Activated CD4-positive, alpha-beta T cell treated with anti-CD3 and anti-CD28 coated beads, Interleukin-2, amount 50 U/mL, for 16 hours (primary cell): Measurements from ENCODE around the gene OPRL1.
A peak's percentile ranks its signal among the peaks of the same experiment; 100 is the strongest.

Source experiments
- DNase-seq: peaks from one replicate; pipeline ENCODE4 v3.0.0-alpha.2; 2020

OPRL1 gene

GRCh38 chr20:64056889-64057627, 22.8 kb upstream of the OPRL1 start:
- no peak for DNase-seq

DNA sequence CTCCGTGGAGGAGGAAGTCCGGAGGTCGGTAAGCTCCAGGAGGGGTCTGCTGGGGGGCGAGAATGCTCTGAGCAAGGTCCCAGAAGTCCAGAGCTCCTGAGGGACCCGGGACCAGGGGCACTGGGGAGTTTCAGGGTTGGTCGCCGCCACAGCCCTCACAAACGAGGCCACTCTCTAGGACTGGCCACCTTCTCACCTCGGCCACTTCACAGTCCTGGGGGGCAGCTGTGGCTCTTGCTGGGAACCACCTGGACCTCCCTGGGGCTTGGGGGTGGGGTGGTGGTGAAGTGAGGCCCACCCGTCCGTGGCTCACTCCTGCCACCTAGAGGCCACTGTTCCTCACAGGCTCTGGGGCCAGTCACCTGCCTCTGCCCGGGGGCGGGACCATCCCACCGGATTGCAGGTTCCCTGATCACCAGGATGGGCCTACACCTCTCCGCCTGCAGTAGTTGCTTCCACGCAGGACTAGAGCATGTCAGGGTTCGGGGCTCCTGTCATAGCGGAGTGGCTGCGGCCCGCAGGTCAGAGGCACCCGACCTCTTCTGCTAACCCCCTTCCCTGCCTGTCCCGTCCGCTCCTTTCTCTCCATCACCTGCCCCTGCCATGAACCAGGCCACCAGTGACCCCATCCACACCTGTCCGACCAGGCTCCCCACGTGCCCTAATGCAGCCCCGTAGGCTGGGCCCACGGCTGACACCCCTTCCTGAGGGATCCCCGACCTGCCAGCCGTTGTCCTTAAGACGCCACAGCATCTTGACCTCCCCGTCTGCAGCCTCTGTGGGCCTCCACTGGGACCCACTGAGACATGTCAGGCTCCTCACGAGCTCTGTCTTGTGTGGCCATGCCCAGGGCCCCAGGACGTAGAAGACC, 22.0 kb upstream of the OPRL1 start:
- peak; percentile 81 for DNase-seq

DNA sequence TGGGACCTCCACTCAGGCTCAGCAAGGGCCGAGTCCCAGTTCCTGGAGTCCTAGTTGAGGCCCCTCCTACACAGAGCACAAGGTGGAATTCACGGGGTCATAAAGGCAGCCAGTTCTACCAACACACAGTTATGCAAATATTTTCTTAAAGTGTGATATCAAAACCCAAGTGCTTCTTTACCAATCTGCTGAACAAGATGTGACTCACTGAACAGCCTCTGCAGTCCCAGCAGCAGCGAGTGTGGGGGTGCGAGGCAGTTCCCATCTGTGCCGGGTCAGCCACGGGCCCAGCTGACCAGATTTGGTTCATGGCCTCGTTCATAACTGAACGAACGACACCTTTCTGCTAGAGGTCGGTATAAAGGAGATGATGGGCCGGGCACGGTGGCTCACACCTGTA, 21.3 kb upstream of the OPRL1 start:
- DNase-seq, result no peak

DNA sequence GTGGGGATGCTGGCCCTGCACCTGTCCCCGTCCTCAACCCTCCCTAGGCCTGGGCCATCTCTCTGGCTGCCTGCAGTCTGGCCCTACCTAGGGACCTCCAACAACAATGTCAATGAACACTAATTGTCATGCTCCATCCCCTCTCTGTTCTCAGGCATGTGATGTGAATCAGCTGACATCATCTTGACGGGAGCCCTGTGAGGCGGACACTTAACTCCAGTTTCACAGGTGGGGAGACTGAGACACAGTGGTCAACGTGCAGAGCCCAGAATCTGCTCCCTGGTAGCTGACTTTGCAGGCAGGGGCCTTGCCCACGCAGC, 17.6 kb upstream of the OPRL1 start:
- no peak for DNase-seq

DNA sequence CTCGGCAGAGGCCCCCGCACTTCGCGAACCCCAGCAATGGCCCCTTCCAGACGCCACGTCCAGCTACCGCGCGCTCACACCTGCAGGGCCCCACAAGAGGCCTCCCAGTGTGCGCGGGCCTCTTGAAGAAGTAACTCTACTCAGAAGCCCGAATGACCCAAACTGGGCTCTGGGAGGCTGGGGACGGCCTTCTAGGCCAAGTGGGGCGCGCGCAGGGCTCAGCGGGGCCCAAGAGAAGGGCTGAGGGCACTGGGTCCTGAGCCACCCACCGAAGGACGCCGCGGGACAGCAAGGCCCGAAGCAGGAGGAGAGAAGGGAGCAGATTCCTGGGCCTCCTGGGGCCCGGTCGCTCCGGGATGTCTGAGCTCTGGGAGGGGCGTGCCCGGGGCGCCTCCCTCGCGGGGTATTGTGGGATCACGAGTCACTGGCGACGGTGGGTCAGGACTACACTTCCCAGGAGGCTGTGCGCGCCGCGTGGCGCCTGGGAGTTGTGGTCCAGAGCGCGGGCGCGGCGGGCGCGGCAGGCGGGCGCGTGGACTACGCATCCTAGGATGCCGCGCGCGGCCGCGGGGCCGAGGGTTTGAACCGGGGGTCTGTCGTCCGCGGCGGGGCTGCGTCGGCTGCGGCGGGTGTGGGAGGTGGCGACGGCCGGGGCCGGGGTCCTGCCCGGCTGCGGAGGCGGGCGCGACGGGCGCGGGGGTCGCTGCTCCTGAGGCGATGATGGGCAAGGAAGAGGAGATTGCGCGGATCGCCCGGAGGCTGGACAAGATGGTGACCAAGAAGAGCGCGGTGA, 17.1 kb upstream of the OPRL1 start, which contains the start of gene TCEA2:
Gene TCEA2, plus strand, starts transcription at position 603 of the 793 bp plus-strand sequence. Its CDS starts 115 bp downstream, at position 718.
- DNase-seq, result peak; percentile 97

GRCh38 chr20:64063389-64064144, 16.3 kb upstream of the OPRL1 start:
- no peak for DNase-seq

DNA sequence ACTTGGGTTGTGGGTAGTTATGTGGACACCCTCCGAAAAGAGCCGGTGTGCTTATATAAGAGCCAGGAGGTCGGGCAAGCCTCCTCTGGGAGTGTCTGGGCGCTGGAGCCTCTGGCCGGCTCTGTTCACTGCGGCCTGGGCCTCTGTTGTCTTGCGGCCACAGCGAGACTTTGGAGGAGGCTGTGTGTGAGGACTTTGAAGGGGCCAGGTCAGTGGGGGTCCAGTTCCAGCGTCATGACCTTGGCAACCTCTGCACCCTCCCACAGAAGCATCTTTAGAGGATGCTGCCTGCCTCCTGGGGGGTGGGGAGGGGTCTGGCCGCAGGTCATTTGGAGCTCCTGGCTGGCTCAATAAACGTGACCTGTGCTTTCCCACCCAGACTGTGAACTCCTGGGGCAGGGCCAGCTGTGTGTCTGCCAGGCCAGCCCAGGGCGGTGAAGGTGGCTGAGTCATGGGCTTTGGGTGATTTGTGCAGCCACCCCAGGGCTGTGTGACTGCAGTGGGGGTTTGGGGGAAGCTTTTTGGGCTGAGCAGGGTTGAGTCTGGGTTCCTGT, 15.7 kb upstream of the OPRL1 start:
- no peak for DNase-seq

DNA sequence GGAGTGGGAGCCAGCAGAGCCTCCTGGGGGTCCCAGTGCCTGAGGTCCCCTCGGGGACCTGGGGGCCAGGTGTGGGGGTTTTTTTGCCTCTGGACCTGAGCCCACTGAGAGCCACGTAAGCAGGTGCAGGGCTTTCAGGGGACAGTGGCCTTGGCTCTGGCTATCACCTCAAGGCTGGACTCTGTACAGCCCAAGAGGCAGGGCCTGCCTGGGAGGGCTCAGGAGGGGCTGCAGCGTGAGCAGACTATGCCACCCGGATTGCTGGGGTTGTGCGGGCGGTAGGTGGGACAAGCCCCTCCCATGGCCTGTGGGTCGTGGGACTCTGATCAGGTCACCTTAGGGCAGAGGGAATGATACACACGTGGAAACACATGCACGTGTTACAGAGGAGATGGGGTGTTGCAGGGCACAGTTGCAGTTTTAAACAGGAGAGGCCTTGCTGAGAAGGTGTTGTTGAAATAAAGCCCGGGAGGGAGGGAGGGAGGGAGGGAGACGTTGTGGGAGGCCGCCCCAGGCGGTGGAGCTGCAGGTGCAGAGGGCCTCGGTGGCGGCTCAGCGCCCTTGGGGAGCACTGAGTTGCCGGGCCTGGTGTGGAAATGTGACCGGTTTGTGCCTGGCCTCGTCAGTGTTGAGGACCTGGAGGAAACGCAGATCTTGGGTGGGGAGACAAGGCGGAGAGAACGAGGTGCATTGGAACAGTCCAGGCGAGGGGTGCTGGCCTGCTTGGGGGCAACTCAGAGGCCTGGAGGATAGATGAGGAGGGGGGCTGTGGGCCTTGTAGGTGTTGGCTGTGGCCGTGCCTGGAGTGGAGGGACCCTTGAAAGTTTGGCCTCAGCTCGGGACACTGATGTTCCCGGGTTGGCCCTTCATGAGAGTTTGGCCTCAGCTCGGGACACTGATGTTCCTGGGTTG, 14.6 kb upstream of the OPRL1 start:
- DNase-seq, result no peak

DNA sequence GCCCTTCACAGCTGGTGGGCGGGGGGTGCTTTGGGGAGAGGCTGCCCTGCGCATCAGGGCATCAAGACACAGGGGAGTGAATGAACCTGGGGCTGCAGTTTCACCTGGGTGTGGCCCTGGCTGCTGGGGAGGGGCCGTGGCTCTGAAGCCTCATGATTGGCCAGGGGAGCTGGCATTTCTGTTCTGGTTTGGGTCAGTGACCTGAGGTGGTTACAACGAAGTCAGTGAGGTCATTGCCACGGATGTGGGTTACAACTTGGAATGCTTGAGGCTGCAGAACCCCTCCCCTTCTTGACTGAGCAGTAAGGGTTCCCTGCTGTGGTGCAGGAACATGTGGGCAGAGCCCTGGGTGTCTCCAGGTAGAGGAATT, 13.9 kb upstream of the OPRL1 start:
- DNase-seq, result peak; percentile 88

DNA sequence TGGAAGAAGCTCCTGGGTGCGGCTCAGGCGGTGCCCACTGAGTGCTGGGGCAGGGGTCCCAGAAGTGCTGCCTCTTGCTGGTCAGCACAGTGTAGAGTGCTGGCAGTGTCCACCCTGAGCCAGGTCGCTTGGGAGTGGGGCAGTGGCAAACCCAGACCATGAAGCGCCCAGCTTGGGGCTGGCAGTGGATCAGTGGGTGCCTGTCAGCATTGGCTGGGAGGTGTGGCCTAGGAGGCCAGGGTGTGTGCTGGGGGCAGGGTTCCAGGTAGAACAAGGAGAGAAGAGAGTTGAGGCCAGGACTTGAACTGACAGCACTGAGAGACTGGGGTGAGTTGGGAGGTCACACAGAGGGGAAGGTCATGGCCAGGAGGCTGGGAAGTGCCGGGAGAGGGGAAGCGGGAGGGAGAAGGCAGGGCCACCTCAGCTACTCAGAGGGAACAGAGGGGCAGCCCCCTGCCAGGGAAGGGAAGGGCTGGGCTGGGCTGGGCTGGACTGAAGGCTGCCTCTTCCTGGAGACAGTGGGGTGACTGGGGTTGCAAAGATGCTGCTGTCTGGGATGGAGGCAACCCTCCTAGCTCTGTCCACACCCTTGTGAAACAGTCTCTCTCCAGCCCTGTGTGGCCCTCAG, 12.8 kb upstream of the OPRL1 start:
- DNase-seq, result no peak

DNA sequence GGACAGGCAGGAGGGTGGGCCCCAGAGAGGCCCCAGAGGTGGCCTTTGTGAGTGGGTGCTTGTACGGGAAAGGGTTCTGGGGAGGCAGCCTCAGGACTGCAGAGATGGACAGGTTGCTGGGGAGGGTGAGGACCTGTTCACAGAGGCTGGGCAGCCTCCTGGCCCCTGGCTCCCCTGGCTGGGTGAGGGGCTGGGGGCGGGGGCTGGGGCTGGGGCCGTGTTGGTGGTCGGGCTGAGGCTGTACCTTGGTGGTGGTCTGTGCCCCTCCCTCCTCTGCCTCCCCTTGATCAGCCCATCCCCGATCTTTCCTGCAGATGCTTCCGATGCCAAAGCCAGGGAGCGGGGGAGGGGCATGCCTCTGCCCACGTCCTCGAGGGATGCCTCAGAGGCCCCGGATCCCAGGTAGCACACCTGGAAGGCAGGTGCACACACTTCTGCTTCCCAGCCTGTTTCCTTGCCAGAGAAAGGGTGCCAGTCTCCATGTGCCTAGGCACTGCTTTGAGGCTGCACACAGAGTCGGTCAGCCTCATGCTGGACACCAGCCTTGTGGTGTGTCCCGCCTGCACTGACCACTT, 12.1 kb upstream of the OPRL1 start:
- no peak for DNase-seq

DNA sequence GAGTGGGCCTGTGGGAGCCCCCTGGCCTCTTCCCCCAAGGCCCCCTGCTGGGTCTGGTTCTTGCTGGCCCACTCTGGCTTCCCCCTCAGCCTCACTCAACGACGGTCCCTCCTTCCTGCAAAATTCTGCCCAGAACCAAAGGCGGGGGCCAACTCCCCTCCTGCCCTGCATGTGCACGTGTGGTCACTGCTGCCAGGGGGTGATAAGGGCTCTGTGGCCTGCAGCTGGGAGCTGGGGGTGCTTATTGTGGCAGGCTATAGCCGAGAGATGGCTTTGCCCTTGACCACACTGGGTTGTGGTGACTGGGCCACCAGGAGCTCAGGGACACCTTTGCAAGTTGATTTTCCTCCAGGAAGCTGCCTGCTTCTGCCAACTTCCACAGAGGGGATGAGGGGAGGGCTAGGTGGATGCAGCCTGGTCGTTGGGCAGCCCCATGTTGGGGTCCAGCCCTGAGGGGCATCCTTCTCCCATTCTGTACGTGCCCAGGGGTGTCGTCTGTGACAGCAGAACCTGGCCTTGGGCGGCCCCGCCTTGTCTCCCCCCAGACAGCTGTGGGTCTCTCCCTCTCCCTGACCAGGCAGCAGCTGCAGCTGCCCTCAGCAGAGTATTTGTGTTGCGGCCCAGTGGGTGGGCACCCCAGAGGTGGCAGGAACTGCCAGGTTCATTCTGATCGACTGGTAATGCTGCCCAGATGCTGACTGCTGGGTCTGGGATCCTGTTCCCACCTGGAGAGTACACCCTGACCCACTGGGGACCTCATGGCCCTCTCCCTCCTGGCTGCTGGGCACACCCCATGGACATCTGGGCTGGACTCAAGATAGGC, 11.3 kb upstream of the OPRL1 start:
- no peak for DNase-seq

GRCh38 chr20:64069209-64069613, 10.7 kb upstream of the OPRL1 start:
- no peak for DNase-seq

GRCh38 chr20:64069614-64070243, 10.2 kb upstream of the OPRL1 start:
- DNase-seq, result no peak

DNA sequence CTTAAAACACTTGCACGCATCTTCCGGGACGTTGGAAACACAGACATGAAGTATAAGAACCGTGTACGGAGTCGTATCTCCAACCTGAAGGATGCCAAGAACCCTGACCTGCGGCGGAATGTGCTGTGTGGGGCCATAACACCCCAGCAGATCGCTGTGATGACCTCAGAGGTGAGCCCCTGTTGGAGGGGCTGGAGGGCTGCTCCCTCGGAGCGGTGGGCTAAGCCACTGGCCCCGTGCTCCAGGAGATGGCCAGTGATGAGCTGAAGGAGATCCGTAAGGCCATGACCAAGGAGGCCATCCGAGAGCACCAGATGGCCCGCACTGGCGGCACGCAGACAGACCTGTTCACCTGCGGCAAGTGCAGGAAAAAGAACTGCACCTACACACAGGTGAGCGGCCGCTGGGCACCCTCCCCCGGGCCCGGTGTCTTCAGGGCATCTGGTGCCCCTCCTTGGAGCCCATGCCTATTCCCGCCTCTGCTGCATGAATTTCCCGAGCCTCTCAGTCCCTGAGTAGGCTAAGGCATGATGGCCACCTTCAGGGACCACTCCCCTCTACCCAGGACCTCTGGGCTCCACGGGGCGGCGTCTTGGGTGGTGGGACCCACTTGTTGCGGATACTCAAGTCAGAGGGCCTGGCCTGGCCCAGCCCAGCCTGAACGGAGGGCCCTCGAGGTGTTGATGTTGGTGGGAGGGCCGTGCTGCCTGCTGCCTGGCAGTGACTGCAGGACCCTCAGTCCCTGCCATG, 9.5 kb upstream of the OPRL1 start:
- no peak for DNase-seq

GRCh38 chr20:64071341-64072332, 8.2 kb upstream of the OPRL1 start:
- no peak for DNase-seq

- DNase-seq, result no peak
These were observed 7.3 kb upstream of the OPRL1 start for GRCh38 chr20:64072498-64073063.
